H1 (cell line): ENCODE measurements around the gene OR10A2. TPM values are rescaled to one million over a fixed set of nuclear protein-coding genes. Genes with fewer than 3 reads are reported as not detected.

Experiments used
- CTCF ChIA-PET: fragments of 300-600 bp; sonication (Branson Sonifier 250); formaldehyde crosslinking; loops from one replicate; lab custom pipeline; 2021; ENCODE audit not compliant: partially characterized antibody; lab: Charles Lee
- POLR2A ChIA-PET: fragments of 300-600 bp; sonication (Branson Sonifier 250); formaldehyde crosslinking; loops from one replicate; lab custom pipeline; 2021; ENCODE audit warnings: inconsistent platforms; ENCODE audit not compliant: partially characterized antibody; lab: Charles Lee
- DNase-seq, 2 experiments: peaks; one replicate each; pipeline versions ENCODE4 v3.0.0 to v3.0.0-alpha.2; 2010 to 2022; ENCODE audit warnings: low spot score in 2 of 2, low read depth in 1 of 2, mixed read lengths in 1 of 2
- FAIRE-seq: peaks from 2 replicates; lab custom pipeline; 2011; peaks lifted over from hg19 to GRCh38; lab: Jason Lieb, UNC
- H2AFZ ChIP-seq: 2 replicates; pipeline ENCODE4 v1.8.1; 2012; ENCODE audit warnings: low read length, inconsistent platforms
- H2AK5ac ChIP-seq: 2 replicates; pipeline ENCODE4 v1.6.1; 2013; ENCODE audit warnings: low read depth, low read length
- H2BK120ac ChIP-seq: replicated peaks from 2 replicates; pipeline ENCODE3; 2013; ENCODE audit warnings: low read depth, low read length, inconsistent platforms
- H2BK12ac ChIP-seq: 2 replicates; pipeline ENCODE4 v1.6.1; 2013; ENCODE audit warnings: low read depth, low read length
- H2BK15ac ChIP-seq: 2 replicates; pipeline ENCODE4 v1.6.1; 2013; ENCODE audit warnings: low read length
- H2BK20ac ChIP-seq: 2 replicates; pipeline ENCODE4 v1.6.1; 2013; ENCODE audit warnings: low read length
- H2BK5ac ChIP-seq: 2 replicates; pipeline ENCODE4 v1.6.1; 2013; ENCODE audit warnings: low read depth, low read length
- H3K14ac ChIP-seq: 2 replicates; pipeline ENCODE4 v1.6.1; 2013; ENCODE audit warnings: inconsistent platforms; ENCODE audit not compliant: insufficient read length
- H3K18ac ChIP-seq: 2 replicates; pipeline ENCODE4 v1.6.1; 2013; ENCODE audit warnings: low read length; ENCODE audit errors: extremely low read depth
- H3K23ac ChIP-seq: 2 replicates; pipeline ENCODE4 v1.6.1; 2013; ENCODE audit warnings: inconsistent platforms; ENCODE audit not compliant: insufficient read length
- H3K23me2 ChIP-seq: 2 replicates; pipeline ENCODE4 v1.6.1; 2013; ENCODE audit warnings: low read depth, low read length
- H3K27ac ChIP-seq: 2 replicates; pipeline ENCODE4 v1.6.1; 2011; ENCODE audit warnings: low read depth, low read length, inconsistent platforms
- H3K27me3 ChIP-seq, 4 experiments: replicated peaks in 1 of 4; 1 replicate in 1 of 4; 2 replicates in 3 of 4; pipeline versions ENCODE4 v1.6.1 to v1.8.1; 2011 to 2013; ENCODE audit warnings: low read length in 3 of 4, mild to moderate bottlenecking in 3 of 4, inconsistent platforms in 2 of 4, mixed read lengths in 2 of 4, moderate library complexity in 1 of 4; ENCODE audit not compliant: control insufficient read depth in 3 of 4, insufficient read depth in 3 of 4; ENCODE audit errors: extremely low read depth in 1 of 4
- H3K36me3 ChIP-seq, 4 experiments: 2 replicates each; pipeline versions ENCODE4 v1.6.1 to v1.8.1; 2011 to 2013; ENCODE audit warnings: mild to moderate bottlenecking in 4 of 4, low read length in 3 of 4, moderate library complexity in 2 of 4, control low read depth in 1 of 4, inconsistent platforms in 1 of 4; ENCODE audit not compliant: insufficient read depth in 4 of 4, control insufficient read depth in 2 of 4
- H3K4ac ChIP-seq: replicated peaks from 2 replicates; pipeline ENCODE3; 2013; ENCODE audit warnings: low read length, low read depth, mixed read lengths, inconsistent platforms; ENCODE audit not compliant: insufficient read length
- H3K4me1 ChIP-seq, 4 experiments: replicated peaks in 1 of 4; 1 replicate in 1 of 4; 2 replicates in 3 of 4; pipeline versions ENCODE4 v1.6.1 to v1.8.1; 2011 to 2013; ENCODE audit warnings: low read length in 3 of 4, inconsistent platforms in 2 of 4, mixed read lengths in 1 of 4; ENCODE audit not compliant: insufficient read depth in 4 of 4, control insufficient read depth in 3 of 4
- H3K4me2 ChIP-seq, 2 experiments: 2 replicates each; pipeline versions ENCODE4 v1.6.1 to v1.8.1; 2011 to 2013; ENCODE audit warnings: low read depth in 2 of 2, low read length in 2 of 2, control low read depth in 1 of 2, inconsistent platforms in 1 of 2, mild to moderate bottlenecking in 1 of 2; ENCODE audit not compliant: insufficient read depth in 1 of 2
- H3K4me3 ChIP-seq, 4 experiments: fragments of 200-600, 300-600 bp in 1 of 4; sonication (generic), shearing (Covaris generic), sonication (Bioruptor Twin) in 1 of 4; 2 replicates each; pipeline versions ENCODE4 v1.5.1 to v1.8.1; 2011 to 2016; ENCODE audit warnings: low read length in 4 of 4, low read depth in 3 of 4, control low read depth in 2 of 4, inconsistent platforms in 2 of 4, mild to moderate bottlenecking in 2 of 4, mixed read lengths in 1 of 4, moderate library complexity in 1 of 4; ENCODE audit not compliant: insufficient read depth in 2 of 4; ENCODE audit errors: extremely low read depth in 1 of 4
- H3K56ac ChIP-seq: replicated peaks from 2 replicates; pipeline ENCODE3; 2013; ENCODE audit warnings: low read depth, mild to moderate bottlenecking, mixed read lengths, low read length, inconsistent platforms; ENCODE audit not compliant: insufficient read length
- H3K79me1 ChIP-seq: 2 replicates; pipeline ENCODE4 v1.6.1; 2013; ENCODE audit warnings: low read depth, low read length, control low read depth
- H3K79me2 ChIP-seq, 2 experiments: 2 replicates each; pipeline versions ENCODE4 v1.6.1 to v1.8.1; 2012 to 2013; ENCODE audit warnings: low read length in 2 of 2, mild to moderate bottlenecking in 2 of 2, inconsistent platforms in 1 of 2; ENCODE audit not compliant: insufficient read depth in 2 of 2, control insufficient read depth in 1 of 2
- H3K9ac ChIP-seq, 4 experiments: replicated peaks in 1 of 4; 1 replicate in 1 of 4; 2 replicates in 3 of 4; pipeline versions ENCODE4 v1.6.1 to v1.8.1; 2011 to 2013; ENCODE audit warnings: low read depth in 3 of 4, low read length in 3 of 4, control low read depth in 2 of 4, mild to moderate bottlenecking in 2 of 4, moderate library complexity in 2 of 4, inconsistent platforms in 1 of 4; ENCODE audit errors: extremely low read depth in 1 of 4
- H3K9me3 ChIP-seq, 2 experiments: 2 replicates each; pipeline versions ENCODE4 v1.6.1 to v1.8.1; 2012 to 2013; ENCODE audit warnings: mild to moderate bottlenecking in 2 of 2, moderate library complexity in 2 of 2, control low read depth in 1 of 2, inconsistent platforms in 1 of 2, low read depth in 1 of 2, low read length in 1 of 2, mixed read lengths in 1 of 2; ENCODE audit not compliant: insufficient read depth in 2 of 2
- H4K20me1 ChIP-seq, 2 experiments: replicated peaks in 1 of 2; 2 replicates each; pipeline versions ENCODE3 to v1.8.1; 2011 to 2013; ENCODE audit warnings: inconsistent platforms in 2 of 2, low read length in 2 of 2, mild to moderate bottlenecking in 1 of 2; ENCODE audit not compliant: insufficient read depth in 2 of 2, control insufficient read depth in 1 of 2
- H4K5ac ChIP-seq: 2 replicates; pipeline ENCODE4 v1.6.1; 2013; ENCODE audit warnings: low read length, low read depth, mixed read lengths, inconsistent platforms; ENCODE audit not compliant: insufficient read length
- H4K8ac ChIP-seq: 2 replicates; pipeline ENCODE4 v1.8.0; 2013; ENCODE audit warnings: mild to moderate bottlenecking, moderate library complexity, low read length, inconsistent platforms; ENCODE audit not compliant: insufficient read depth; ENCODE audit errors: extremely low read depth
- H4K91ac ChIP-seq: replicated peaks from 2 replicates; pipeline ENCODE3; 2013; ENCODE audit warnings: low read length, mixed read lengths, inconsistent platforms; ENCODE audit not compliant: insufficient read length
- ASH2L ChIP-seq: fragments of 200-600, 300-600 bp; sonication (generic); IDR thresholded peaks from one replicate; pipeline ENCODE4 v1.7.1; 2017; ENCODE audit warnings: low read length
- ATF2 ChIP-seq: IDR thresholded peaks from 2 replicates; pipeline ENCODE4 v1.6.1; 2012; ENCODE audit warnings: low read length, inconsistent platforms
- JUN ChIP-seq: IDR thresholded peaks from 2 replicates; pipeline ENCODE4 v1.6.1; 2011; ENCODE audit warnings: low read depth, mild to moderate bottlenecking, improper control_type of control experiment, low read length
- NANOG ChIP-seq: IDR thresholded peaks from 2 replicates; pipeline ENCODE4 v1.6.1; 2011; ENCODE audit warnings: low read length, low read depth, mild to moderate bottlenecking, inconsistent platforms; ENCODE audit not compliant: insufficient read depth, poor library complexity, severe bottlenecking
- POLR2A ChIP-seq, 2 experiments: IDR thresholded peaks; 1 replicate in 1 of 2; 2 replicates in 1 of 2; pipeline ENCODE4 v1.6.1; 2011; ENCODE audit warnings: low read depth in 2 of 2, low read length in 2 of 2, mild to moderate bottlenecking in 2 of 2; ENCODE audit errors: control extremely low read depth in 1 of 2
- RAD21 ChIP-seq, 2 experiments: IDR thresholded peaks in 1 of 2; conservative IDR thresholded peaks in 1 of 2; 2 replicates each; pipeline ENCODE4 v1.6.1; 2011; ENCODE audit warnings: low read depth in 2 of 2, low read length in 2 of 2, improper control_type of control experiment in 1 of 2, inconsistent platforms in 1 of 2, mild to moderate bottlenecking in 1 of 2, moderate library complexity in 1 of 2
- RXRA ChIP-seq: IDR thresholded peaks from 2 replicates; pipeline ENCODE4 v1.6.1; 2011; ENCODE audit warnings: low read depth, mild to moderate bottlenecking, low read length, moderate library complexity; ENCODE audit not compliant: insufficient read depth
- SIRT6 ChIP-seq: IDR thresholded peaks from one replicate; pipeline ENCODE4 v1.7.1; 2012; ENCODE audit warnings: low read length, inconsistent platforms
- SIX5 ChIP-seq: IDR thresholded peaks from 2 replicates; pipeline ENCODE4 v1.6.1; 2011; ENCODE audit warnings: mild to moderate bottlenecking, low read depth, low read length
- USF2 ChIP-seq: IDR thresholded peaks from 2 replicates; pipeline ENCODE4 v1.6.1; 2011; ENCODE audit warnings: low read length, improper control_type of control experiment
- polyA plus RNA-seq, 7 experiments: library from polyadenylated mRNA; depleted of rRNA in 3 of 7; stranded (reverse) in 5 of 7; unstranded in 2 of 7; fragments of >200 nt in 5 of 7; fragments of 200-250 nt in 2 of 7; gene quantifications; 1 replicate in 5 of 7; 2 replicates in 1 of 7; 4 replicates in 1 of 7; pipeline versions ENCODE4 v1.2.1 to v1.2.3, GENCODE V29; 2011 to 2013; ENCODE audit warnings: missing spikeins in 2 of 7, mixed read lengths in 2 of 7
- total RNA-seq: library from RNA; stranded (reverse); fragmentation: NEBNext Ultra II Directional; extraction: Animal tissue kit (Norgen Biotek cat#: 25700); gene quantifications from 2 replicates; pipeline ENCODE4 v1.2.1, GENCODE V29; 2021

The OR10A2 gene
- total and polyA plus RNA-seq, 2 of the 8 experiments (the other 6 are each of a cell fraction or from before 2014, with no cell fraction given) = not detected

- no peaks in the 10 kb centered on the region for H3K4me1 ChIP-seq
- H3K79me1 ChIP-seq = no peaks in the 10 kb centered on the region
- no peak overlapping the region for H3K27ac ChIP-seq
- no peak overlapping the region for H3K4ac ChIP-seq
- H3K23ac ChIP-seq = no peak overlapping the region
- DNase-seq = no peak
- H2BK120ac ChIP-seq = no peak overlapping the region
- no peak overlapping the region for H2BK20ac ChIP-seq
- no peaks in the 10 kb centered on the region for H3K36me3 ChIP-seq
- no peak overlapping the region for H2BK5ac ChIP-seq
- no peaks in the 10 kb centered on the region for H3K9me3 ChIP-seq
- H3K23me2 ChIP-seq = no peaks in the 10 kb centered on the region
- ChIA-PET CTCF (interaction anchor here (1.5 kb wide), 1 partner anchor 83 kb away, joined by 4 read pairs; no protein-coding TSS in a partner anchor), POLR2A (no interaction called here)
- no peak overlapping the region for H3K14ac ChIP-seq
- H4K91ac ChIP-seq = no peak overlapping the region
- H4K8ac ChIP-seq = no peak overlapping the region
- H3K27me3 ChIP-seq = peaks cover 0 to 1% (median 0%) of the 10 kb centered on the region in 4 experiments; a peak in 1 of 7 replicates
- H4K20me1 ChIP-seq = no peaks in the 10 kb centered on the region
- no peak overlapping the region for H3K4me3 ChIP-seq
- H2BK12ac ChIP-seq = no peak overlapping the region
- no peak for FAIRE-seq
- no peaks in the 10 kb centered on the region for H3K79me2 ChIP-seq
- H3K9ac ChIP-seq = no peak overlapping the region
- H4K5ac ChIP-seq = no peak overlapping the region
- H3K56ac ChIP-seq = no peak overlapping the region
- no peak overlapping the region for H2AFZ ChIP-seq
- no peak overlapping the region for H3K18ac ChIP-seq
- H3K4me2 ChIP-seq = no peak overlapping the region
- H2AK5ac ChIP-seq = no peak overlapping the region
- no peak overlapping the region for H2BK15ac ChIP-seq
- TF ChIP-seq RXRA (no peak), JUN (no peak), ASH2L (no peak), USF2 (no peak), NANOG (no peak), ATF2 (no peak), SIRT6 (no peak), SIX5 (no peak), POLR2A (IDR thresholded peaks at IDR 0.05; ENCODE audit: control extremely low read depth in 1 of 2, low read depth in 2 of 2, low read length in 2 of 2) (no peak), RAD21 (IDR thresholded peaks at IDR 0.05 in 1 of 2, conservative IDR thresholded peaks at IDR 0.05 in 1 of 2; ENCODE audit: low read depth in 2 of 2, low read length in 2 of 2) (no peak)
Measured at GRCh38 chr11:6895010-6895409, 32.2 kb downstream of the OR10A2 start.
